ENCODE data around the gene P3R3URF. TPM values are rescaled to one million over a fixed set of nuclear protein-coding genes. Genes with fewer than 3 reads are reported as not detected.

Gene P3R3URF
- total and polyA plus RNA-seq, 2 donors from 2014 or later = not detected

DNA sequence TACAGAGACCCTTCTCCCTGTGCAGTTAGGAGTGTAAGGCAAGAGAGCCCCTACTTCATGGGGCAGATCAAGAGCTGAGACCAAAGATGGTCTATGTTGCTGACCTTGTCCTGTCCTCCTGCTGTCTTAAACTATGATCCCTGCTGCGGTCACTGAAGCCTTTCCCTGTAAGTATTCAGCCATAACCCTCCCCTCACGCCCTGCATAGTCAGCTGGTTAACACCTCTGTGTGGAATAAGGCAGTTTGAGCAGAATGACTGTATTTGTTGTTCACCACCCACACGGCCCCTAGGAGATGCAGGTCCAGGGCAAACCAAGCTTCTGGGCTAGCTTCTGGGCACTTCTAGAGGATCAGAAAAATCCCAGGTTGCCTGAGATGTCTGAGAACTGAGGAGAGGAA, 1.0 kb downstream of the P3R3URF start:
- DNase-seq = peak in 2 of 5 donors; percentile 39 to 53
- Histone ChIP-seq H3K27me3 (ENCODE audit: control insufficient read depth, insufficient read depth, low read length) (no peaks in the 10 kb centered on the region), H3K4me3 (ENCODE audit: low read length in 3 of 3) (peak overlapping the region in 1 of 3 donors; percentile 6), H3K27ac (ENCODE audit: low read depth in 2 of 2, low read length in 2 of 2) (peak overlapping the region; percentile 82 to 86), H3K36me3 (ENCODE audit: control insufficient read depth in 2 of 3, insufficient read depth in 3 of 3, low read length in 3 of 3) (no peaks in the 10 kb centered on the region), H3K4me1 (ENCODE audit: control insufficient read depth in 2 of 3, insufficient read depth in 2 of 3, low read depth in 1 of 3, low read length in 3 of 3) (peaks cover 0 to 37% (median 23%) of the 10 kb centered on the region in 3 donors), H3K9ac (ENCODE audit: low read length in 3 of 3) (peak overlapping the region in 1 of 3 donors; percentile 71), H3K9me3 (ENCODE audit: control insufficient read depth in 2 of 3, insufficient read depth in 1 of 3, low read length in 3 of 3) (no peaks in the 10 kb centered on the region)
- intact Hi-C loops (cut with DNase I) = no loop called here
- no peak for FAIRE-seq
- TF ChIP-seq, protein P1, sequence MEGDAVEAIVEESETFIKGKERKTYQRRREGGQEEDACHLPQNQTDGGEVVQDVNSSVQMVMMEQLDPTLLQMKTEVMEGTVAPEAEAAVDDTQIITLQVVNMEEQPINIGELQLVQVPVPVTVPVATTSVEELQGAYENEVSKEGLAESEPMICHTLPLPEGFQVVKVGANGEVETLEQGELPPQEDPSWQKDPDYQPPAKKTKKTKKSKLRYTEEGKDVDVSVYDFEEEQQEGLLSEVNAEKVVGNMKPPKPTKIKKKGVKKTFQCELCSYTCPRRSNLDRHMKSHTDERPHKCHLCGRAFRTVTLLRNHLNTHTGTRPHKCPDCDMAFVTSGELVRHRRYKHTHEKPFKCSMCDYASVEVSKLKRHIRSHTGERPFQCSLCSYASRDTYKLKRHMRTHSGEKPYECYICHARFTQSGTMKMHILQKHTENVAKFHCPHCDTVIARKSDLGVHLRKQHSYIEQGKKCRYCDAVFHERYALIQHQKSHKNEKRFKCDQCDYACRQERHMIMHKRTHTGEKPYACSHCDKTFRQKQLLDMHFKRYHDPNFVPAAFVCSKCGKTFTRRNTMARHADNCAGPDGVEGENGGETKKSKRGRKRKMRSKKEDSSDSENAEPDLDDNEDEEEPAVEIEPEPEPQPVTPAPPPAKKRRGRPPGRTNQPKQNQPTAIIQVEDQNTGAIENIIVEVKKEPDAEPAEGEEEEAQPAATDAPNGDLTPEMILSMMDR (IDR thresholded peaks at IDR 0.05; ENCODE audit: borderline replicate concordance, extremely low read depth, insufficient read depth) = no peak

DNA sequence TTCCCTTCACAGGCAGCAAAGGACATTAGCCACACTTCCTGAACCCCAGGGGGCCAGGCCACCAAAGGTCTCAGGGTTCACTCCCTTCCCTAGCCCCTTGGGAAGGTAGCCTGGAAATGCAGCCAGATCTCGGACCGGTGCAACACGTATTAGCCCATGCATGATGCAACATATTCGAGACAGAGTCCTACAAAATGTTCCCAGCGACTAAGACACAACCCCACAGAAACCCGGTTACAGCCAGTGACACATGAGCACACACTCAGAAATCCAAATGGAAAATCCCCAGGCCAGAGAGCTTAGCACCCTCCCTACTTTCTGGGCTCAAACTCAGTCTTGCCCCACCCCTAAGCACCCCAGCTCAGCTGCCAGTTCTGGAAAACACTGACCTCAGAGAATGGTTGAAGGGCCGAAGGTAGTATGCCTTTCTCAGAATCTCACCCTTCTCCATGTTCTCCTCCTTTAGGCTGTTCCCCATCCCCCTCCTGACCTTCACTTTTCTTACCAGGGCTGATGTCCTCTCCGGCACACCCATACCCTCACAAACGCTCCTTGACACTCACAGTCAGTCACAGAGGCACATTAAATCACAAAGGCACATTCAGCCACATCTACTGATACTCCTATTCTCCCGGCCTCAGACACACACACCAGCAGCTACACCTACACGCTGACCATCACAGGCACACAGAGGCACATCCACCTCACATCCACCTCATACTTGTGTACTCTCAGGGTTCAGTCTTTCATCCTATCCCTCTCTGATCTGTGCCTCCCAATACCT, 1.6 kb downstream of the P3R3URF start, which contains the start of gene TSPAN1:
Gene TSPAN1, plus strand, starts transcription at position 640 of the 784 bp plus-strand sequence. CDS start 6,021 bp downstream, outside the sequence.
- FAIRE-seq = no peak
- peaks cover 0 to 32% (median 23%) of the 10 kb centered on the region in 3 donors for H3K4me1 ChIP-seq (ENCODE audit: control insufficient read depth in 2 of 3, insufficient read depth in 2 of 3, low read depth in 1 of 3, low read length in 3 of 3)
- TF ChIP-seq, protein P1 (IDR thresholded peaks at IDR 0.05; ENCODE audit: borderline replicate concordance, extremely low read depth, insufficient read depth) = no peak
- peak within 1 kb of the TSS; percentile 82 to 86 for H3K27ac ChIP-seq (ENCODE audit: low read depth in 2 of 2, low read length in 2 of 2)
- intact Hi-C loops (cut with DNase I) = no loop called here
- no peaks in the 10 kb centered on the region for H3K9me3 ChIP-seq (ENCODE audit: control insufficient read depth in 2 of 3, insufficient read depth in 1 of 3, low read length in 3 of 3)
- peak within 1 kb of the TSS in 1 of 3 donors; percentile 6 for H3K4me3 ChIP-seq (ENCODE audit: low read length in 3 of 3)
- DNase-seq = peak in 1 of 5 donors; percentile 73
- no peaks in the 10 kb centered on the region for H3K27me3 ChIP-seq (ENCODE audit: control insufficient read depth, insufficient read depth, low read length)
- peak within 1 kb of the TSS in 1 of 3 donors; percentile 71 for H3K9ac ChIP-seq (ENCODE audit: low read length in 3 of 3)
- no peaks in the 10 kb centered on the region for H3K36me3 ChIP-seq (ENCODE audit: control insufficient read depth in 2 of 3, insufficient read depth in 3 of 3, low read length in 3 of 3)

DNA sequence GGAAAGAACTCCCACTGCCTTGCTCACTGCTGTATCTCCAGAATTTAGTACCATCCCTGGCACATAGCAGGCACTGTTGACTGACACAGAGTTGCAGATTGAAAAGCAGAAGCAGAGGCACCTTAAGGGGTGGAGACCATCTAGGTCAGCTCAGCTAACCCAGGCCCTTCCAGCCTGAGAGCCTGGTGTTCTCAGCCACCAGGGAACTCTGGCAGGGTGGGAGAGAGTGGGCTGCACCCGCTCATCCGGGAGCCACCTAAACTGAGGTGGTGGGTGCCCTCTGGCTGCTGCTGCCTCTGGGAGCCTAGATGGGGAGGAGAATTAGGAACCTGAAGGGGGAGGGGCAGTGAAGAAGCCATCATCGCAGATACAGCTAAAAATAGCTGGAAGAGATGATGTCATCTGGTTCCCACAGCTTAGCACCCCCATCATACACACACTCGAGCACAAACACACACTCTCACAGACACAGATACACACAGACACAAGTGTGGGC, 2.9 kb downstream of the P3R3URF start:
- DNase-seq (peak in 3 of 5 donors; percentile 16 to 50 (median 33)), FAIRE-seq (no peak)
- Histone ChIP-seq H3K4me3 (ENCODE audit: low read length in 3 of 3) (no peak overlapping the region), H3K9me3 (ENCODE audit: control insufficient read depth in 2 of 3, insufficient read depth in 1 of 3, low read length in 3 of 3) (no peaks in the 10 kb centered on the region), H3K4me1 (ENCODE audit: control insufficient read depth in 2 of 3, insufficient read depth in 2 of 3, low read depth in 1 of 3, low read length in 3 of 3) (peaks cover 0 to 34% (median 23%) of the 10 kb centered on the region in 3 donors), H3K27me3 (ENCODE audit: control insufficient read depth, insufficient read depth, low read length) (no peaks in the 10 kb centered on the region), H3K36me3 (ENCODE audit: control insufficient read depth in 2 of 3, insufficient read depth in 3 of 3, low read length in 3 of 3) (no peaks in the 10 kb centered on the region), H3K9ac (ENCODE audit: low read length in 3 of 3) (no peak overlapping the region), H3K27ac (ENCODE audit: low read depth in 2 of 2, low read length in 2 of 2) (peak overlapping the region in 1 of 2 donors; percentile 8)
- intact Hi-C loops (cut with DNase I) = no loop called here
- TF ChIP-seq, protein P1 (IDR thresholded peaks at IDR 0.05; ENCODE audit: borderline replicate concordance, extremely low read depth, insufficient read depth) = no peak
